Caki2 (cell line): Measurements from ENCODE around the gene CLSTN2. TPM values are rescaled to one million over a fixed set of nuclear protein-coding genes. Genes with fewer than 3 reads are reported as not detected.

Source experiments
- DNase-seq: peaks from one replicate; pipeline ENCODE4 v3.0.0-alpha.2; 2015; ENCODE audit warnings: low read depth
- in situ Hi-C: cut with HindIII; loops from 2 replicates; pipeline ENCODE4 v1.10.0; 2016; ENCODE audit warnings: low sequenced_read_pairs, low pct_unique_long_range_greater_than_20kb, mixed read lengths
- total RNA-seq: library from RNA; depleted of rRNA; stranded (reverse); fragments of >200 nt; shearing (Covaris generic); gene quantifications from 2 replicates; pipeline ENCODE4 v1.2.3, GENCODE V29; 2014; ENCODE audit warnings: low replicate concordance

The CLSTN2 gene
- total RNA-seq, 1 experiment from 2014 or later, result 37.8 TPM

DNA sequence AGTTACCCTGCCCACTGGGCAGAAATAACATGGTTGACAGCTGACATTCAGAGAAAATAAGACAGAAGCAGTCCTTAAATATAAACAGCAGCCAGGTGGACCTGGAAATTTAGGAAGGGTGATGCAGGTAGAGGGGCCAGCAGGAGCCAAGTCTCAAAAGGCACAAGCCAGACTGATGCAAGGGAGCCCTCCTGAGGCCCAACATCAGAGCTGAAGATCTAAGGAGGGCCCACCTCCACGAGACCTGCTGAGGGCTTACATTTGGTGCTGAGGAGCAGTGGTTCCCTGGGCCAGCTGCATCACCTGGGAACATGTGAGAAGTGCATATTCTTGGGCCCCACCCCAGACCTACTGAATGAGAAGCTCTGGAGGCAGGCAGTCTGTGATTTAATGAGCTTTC lies 637.3 kb downstream of the CLSTN2 start:
- DNase-seq, result no peak
- in situ Hi-C loops, result no loop called here

GRCh38 chr3:140573011-140573410 lies 638.0 kb downstream of the CLSTN2 start:
- no peak for DNase-seq
- in situ Hi-C loops, result no loop called here

GRCh38 chr3:140574375-140574774 lies 639.4 kb downstream of the CLSTN2 start:
- in situ Hi-C loops, result no loop called here
- no peak for DNase-seq

DNA sequence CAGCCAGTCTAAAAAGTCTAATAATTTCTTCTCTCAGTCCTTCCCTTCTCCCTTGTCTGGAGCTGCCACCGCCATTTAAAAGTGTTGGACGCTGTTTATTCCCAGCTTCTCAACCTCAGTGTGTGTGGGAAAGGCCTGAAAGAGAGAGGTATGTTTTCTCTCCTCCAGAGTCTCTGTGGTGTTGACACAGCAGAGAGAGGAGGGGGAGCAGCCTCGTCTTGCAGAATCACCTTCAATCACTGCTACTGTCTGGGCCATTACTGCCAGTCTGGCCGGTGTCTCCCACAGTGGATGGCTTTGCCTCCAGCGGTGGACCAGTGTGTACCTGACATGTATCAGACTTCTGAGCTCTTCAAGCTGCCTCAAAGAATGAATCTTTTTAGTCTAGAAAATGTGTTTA lies 641.5 kb downstream of the CLSTN2 start:
- DNase-seq, result no peak
- in situ Hi-C loops, result no loop called here

DNA sequence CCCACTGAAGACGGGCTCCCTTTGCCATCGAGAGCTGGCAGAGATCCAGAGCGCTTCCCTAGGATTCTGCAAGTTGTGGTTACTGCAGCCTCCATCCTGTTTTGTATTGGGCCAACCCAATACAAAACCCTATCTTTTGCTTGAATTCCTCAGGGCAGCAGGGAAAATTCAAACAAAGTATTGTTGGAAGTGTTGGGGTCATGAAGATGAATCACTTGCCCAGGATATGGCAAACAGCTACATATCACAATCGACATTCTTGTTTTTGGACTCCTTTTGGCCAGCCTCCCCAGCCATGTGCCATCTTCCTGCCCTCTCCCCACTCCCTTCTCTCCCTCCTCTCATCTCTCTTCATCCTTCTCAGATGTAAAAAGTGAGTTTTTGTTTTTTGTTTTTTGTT lies 642.9 kb downstream of the CLSTN2 start:
- no peak for DNase-seq

DNA sequence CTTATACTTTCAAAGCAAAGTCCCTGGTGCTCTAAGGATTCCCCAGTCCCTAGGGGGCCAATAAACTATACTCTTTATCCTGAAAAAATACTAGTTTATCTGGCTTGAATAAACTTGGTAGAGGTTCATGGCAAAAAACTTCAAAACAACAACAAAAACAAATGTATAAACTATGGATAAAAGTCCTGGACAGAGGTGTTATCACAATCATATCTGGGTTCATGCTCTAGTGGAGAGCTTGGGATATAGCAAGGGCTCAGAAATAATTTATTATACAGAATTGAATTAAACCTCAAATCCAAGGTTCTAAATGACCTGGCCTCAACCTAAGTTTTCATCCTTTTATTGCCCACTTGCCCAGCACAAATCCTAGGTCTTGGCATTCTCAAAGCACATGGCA lies 644.3 kb downstream of the CLSTN2 start:
- in situ Hi-C loops, result no loop called here
- no peak for DNase-seq

More for the DNA sequence above, 642.9 kb downstream of the CLSTN2 start:
- in situ Hi-C loops, result no loop called here

DNA sequence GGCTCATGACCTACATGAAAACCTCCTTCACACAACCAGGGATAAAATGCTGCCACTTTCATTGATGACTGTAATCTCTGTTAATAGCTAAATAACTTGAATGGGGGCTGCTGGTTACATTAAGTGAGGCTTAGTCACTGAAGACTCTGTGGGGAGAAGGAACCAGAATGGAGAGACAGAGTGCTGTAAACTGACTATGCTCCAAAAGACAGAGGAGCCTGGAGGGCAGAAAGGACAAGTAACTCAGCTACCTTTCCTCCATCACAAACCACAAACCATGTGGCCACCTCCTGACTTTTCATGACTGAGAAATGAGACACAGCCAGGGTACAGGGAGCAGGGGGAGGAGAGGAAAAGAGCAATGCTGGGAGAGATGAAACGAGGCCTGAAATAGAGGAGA lies 645.8 kb downstream of the CLSTN2 start:
- DNase-seq, result no peak
- in situ Hi-C loops, result no loop called here

DNA sequence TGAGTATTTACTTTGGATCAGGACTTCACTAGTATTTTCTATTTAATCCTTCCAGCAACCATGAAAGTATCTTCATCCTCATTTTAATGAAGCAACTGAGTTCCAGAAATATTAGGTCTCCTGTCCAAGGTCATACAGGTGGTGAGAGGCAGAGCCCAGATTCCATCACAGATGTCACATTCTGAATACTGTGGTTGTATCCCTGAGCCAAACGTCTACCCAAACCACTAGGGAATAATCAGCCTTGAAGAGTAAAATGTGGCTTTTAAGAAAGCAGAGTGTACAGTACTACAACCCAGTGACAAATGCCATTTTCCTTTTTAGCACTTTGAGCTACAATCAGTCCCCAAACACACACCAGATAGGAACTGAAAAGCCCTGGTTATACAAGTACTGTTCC lies 649.6 kb downstream of the CLSTN2 start:
- in situ Hi-C loops, result no loop called here
- DNase-seq, result no peak

DNA sequence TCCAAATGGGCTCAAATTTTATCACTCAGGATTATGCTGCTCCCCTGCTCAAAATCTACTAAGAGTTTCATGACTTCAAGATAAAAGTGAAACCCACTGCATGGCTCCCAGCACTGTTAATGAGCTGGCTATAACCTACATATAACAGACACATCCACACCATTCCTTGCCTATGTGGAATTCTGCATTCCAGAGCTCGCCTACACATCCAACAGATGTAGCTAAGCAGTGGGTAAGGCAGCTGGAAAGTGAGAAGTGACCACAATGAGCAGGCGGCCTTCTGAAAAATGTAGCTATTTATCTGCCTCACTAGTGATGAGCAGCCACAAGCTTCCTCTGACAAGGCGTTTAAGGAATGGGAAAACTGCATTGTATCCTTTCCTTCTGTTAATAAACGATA lies 650.8 kb downstream of the CLSTN2 start:
- no peak for DNase-seq
- in situ Hi-C loops, result no loop called here

DNA sequence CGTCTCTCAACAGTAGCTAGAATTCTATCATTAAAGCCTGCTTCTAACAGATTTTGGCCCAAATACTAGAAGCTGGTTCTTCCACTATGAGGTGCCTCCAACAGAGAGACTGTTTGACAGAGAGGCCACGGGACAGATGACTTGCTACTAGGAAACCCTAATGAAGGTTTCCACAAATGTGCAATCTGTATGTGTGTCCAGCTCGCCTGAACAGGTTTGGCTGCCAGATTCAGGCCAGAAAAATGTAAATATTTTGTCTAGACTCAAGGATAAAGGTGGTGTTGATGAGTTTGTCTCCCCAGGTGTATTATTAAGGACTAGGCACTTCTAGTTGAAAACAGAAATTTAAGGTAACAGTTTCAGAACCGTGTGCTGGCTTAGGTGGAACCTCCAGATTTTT lies 651.3 kb downstream of the CLSTN2 start:
- in situ Hi-C loops, result no loop called here
- no peak for DNase-seq

- no peak for DNase-seq
- in situ Hi-C loops, result no loop called here
These were observed 653.6 kb downstream of the CLSTN2 start for GRCh38 chr3:140588558-140588957.

DNA sequence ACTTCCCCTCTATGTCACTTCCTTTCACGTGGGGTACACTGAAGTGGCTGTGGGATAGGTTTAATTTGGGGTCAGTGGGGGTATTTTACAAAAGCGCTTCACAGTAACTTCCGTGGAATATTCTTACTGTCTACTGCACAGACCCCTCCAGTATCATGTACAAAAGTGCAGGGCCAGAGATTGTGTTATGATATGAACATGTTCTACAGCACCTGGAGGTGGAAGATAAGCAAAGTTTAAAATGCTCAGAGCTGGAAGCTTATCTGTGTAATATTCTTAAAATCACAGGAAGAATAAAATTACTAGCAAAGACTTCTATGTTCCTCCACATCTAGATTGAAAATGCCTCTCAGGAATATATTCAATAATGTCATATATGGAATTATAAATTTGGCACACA lies 658.8 kb downstream of the CLSTN2 start:
- DNase-seq, result no peak
- in situ Hi-C loops, result no loop called here

- in situ Hi-C loops, result no loop called here
- DNase-seq, result no peak
These were observed 660.3 kb downstream of the CLSTN2 start for GRCh38 chr3:140595295-140595694.

GRCh38 chr3:140597364-140597763 lies 662.4 kb downstream of the CLSTN2 start:
- DNase-seq, result no peak
- in situ Hi-C loops, result no loop called here

DNA sequence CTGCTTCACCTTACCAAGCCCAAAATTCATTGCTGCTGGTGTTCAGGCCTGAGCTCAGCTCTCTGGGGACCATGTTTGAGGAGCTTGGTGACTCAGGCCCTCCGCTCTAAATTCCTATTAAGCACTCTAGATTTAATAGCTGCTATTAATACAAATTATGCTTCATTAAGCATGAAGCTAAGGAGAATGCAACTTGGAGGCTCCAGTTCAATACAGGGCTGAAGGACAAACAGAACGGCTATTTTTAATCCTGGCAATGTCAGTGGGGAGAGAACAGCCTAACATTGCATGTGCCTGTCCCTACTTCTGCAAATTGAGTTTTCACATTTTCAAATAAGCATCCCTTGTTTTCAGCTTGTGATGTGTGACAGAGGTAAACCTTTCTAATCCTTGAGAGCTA lies 662.8 kb downstream of the CLSTN2 start:
- no peak for DNase-seq
- in situ Hi-C loops, result no loop called here

- in situ Hi-C loops, result no loop called here
- no peak for DNase-seq
These were observed 664.0 kb downstream of the CLSTN2 start for GRCh38 chr3:140599009-140599408.

- no peak for DNase-seq
These were observed 664.5 kb downstream of the CLSTN2 start for GRCh38 chr3:140599496-140599895.

GRCh38 chr3:140601881-140602280 lies 666.9 kb downstream of the CLSTN2 start:
- DNase-seq, result no peak
- in situ Hi-C loops, result no loop called here

More at GRCh38 chr3:140599496-140599895, 664.5 kb downstream of the CLSTN2 start:
- in situ Hi-C loops, result no loop called here

- in situ Hi-C loops, result no loop called here
- DNase-seq, result peak; percentile 50
These were observed 667.8 kb downstream of the CLSTN2 start for GRCh38 chr3:140602781-140603180.

DNA sequence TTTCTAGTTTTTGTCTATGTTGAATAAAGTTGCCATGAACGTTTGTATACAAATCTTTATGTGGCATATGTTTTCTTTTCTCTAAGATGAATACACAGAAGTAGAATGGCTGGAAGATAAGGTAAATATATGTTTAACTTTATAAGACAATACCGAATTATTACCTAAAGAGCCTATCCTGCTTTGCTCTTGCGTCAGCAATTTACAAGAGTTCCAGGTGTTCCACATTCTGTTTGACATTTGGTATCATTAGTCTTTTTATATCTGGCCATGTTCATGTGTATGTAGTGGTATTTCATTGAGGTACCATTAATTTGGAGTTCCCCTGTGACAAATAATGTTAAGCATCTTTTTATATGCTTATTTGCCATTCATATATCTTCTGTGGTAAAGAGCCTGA lies 668.8 kb downstream of the CLSTN2 start:
- in situ Hi-C loops, result no loop called here
- DNase-seq, result no peak

GRCh38 chr3:140610544-140610943 lies 675.6 kb downstream of the CLSTN2 start:
- in situ Hi-C loops, result no loop called here
- DNase-seq, result no peak
